Ishikawa (cell line): Measurements from ENCODE around the gene CD99.

Source experiments
- CEBPB ChIP-seq: IDR thresholded peaks from 2 replicates; pipeline ENCODE4 v1.6.1; 2012
- CREB1 ChIP-seq: IDR thresholded peaks from 2 replicates; pipeline ENCODE4 v1.6.1; 2012; ENCODE audit warnings: low read depth
- EGR1 ChIP-seq: IDR thresholded peaks from 2 replicates; pipeline ENCODE4 v1.6.1; 2012
- EP300 ChIP-seq: IDR thresholded peaks from 2 replicates; pipeline ENCODE4 v1.6.1; 2012; ENCODE audit warnings: borderline replicate concordance
- FOXM1 ChIP-seq: IDR thresholded peaks from 2 replicates; pipeline ENCODE4 v1.6.1; 2012; ENCODE audit warnings: low read depth, borderline replicate concordance
- NFIC ChIP-seq: IDR thresholded peaks from 2 replicates; pipeline ENCODE4 v1.6.1; 2012
- RAD21 ChIP-seq: IDR thresholded peaks from 2 replicates; pipeline ENCODE4 v1.6.1; 2012; ENCODE audit warnings: low read depth
- REST ChIP-seq: IDR thresholded peaks from 2 replicates; pipeline ENCODE4 v1.6.1; 2012; ENCODE audit warnings: low read depth, mild to moderate bottlenecking
- TAF1 ChIP-seq: IDR thresholded peaks from 2 replicates; pipeline ENCODE4 v1.6.1; 2012; ENCODE audit warnings: low read depth, mild to moderate bottlenecking
- TCF12 ChIP-seq: IDR thresholded peaks from 2 replicates; pipeline ENCODE4 v1.6.1; 2012; ENCODE audit warnings: low read depth
- TEAD4 ChIP-seq: IDR thresholded peaks from 2 replicates; pipeline ENCODE4 v1.6.1; 2012
- YY1 ChIP-seq: IDR thresholded peaks from 2 replicates; pipeline ENCODE4 v1.6.1; 2012; ENCODE audit warnings: low read depth
- ZBTB7A ChIP-seq: IDR thresholded peaks from 2 replicates; pipeline ENCODE4 v1.6.1; 2012; ENCODE audit warnings: low read depth
- TF ChIP-seq, protein P1 (sequence below): IDR thresholded peaks from 2 replicates; pipeline ENCODE4 v1.6.1; 2012
- TF ChIP-seq, protein P2 (sequence below): IDR thresholded peaks from 2 replicates; pipeline ENCODE4 v1.6.1; 2012

Gene CD99

GRCh38 chrX:2692221-2693112 lies 1.4 kb downstream of the CD99 start:
- TF ChIP-seq EGR1, result no peak
- no peak for TF ChIP-seq CREB1
- TF ChIP-seq, protein P1, sequence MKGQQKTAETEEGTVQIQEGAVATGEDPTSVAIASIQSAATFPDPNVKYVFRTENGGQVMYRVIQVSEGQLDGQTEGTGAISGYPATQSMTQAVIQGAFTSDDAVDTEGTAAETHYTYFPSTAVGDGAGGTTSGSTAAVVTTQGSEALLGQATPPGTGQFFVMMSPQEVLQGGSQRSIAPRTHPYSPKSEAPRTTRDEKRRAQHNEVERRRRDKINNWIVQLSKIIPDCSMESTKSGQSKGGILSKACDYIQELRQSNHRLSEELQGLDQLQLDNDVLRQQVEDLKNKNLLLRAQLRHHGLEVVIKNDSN, result no peak
- TF ChIP-seq CEBPB, result no peak
- no peak for TF ChIP-seq YY1
- no peak for TF ChIP-seq EP300
- no peak for TF ChIP-seq REST
- TF ChIP-seq TAF1, result no peak
- no peak for TF ChIP-seq TCF12
- no peak for TF ChIP-seq TEAD4
- TF ChIP-seq, protein P2, sequence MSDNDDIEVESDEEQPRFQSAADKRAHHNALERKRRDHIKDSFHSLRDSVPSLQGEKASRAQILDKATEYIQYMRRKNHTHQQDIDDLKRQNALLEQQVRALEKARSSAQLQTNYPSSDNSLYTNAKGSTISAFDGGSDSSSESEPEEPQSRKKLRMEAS, result no peak

- TF ChIP-seq NFIC (no peak), TCF12 (no peak), ZBTB7A (no peak), CREB1 (no peak), EP300 (no peak), TEAD4 (no peak), RAD21 (no peak), TAF1 (no peak), YY1 (no peak), REST (no peak), CEBPB (no peak), EGR1 (no peak), FOXM1 (no peak)
- TF ChIP-seq, protein P1, result no peak
- TF ChIP-seq, protein P2, result no peak
Observed at GRCh38 chrX:2693113-2694002, 2.3 kb downstream of the CD99 start.

- TF ChIP-seq, protein P1, result no peak
- TF ChIP-seq EP300 (no peak), YY1 (no peak), NFIC (no peak), RAD21 (no peak), REST (no peak), TEAD4 (no peak), CREB1 (no peak), EGR1 (no peak), CEBPB (no peak)
Observed at GRCh38 chrX:2694914-2695267, 3.8 kb downstream of the CD99 start.
